ENCODE results near the gene PRDM16.

GRCh38 chr1:3068564-3069431 lies at the start of gene PRDM16:
- TF ChIP-seq CTCF (IDR thresholded peaks at IDR 0.05), result no peak
- peak in 1 of 2 donors; percentile 78 for TF ChIP-seq POLR2A (IDR thresholded peaks at IDR 0.05)

Data from thyroid gland (tissue), 4 donors.